ENCODE data around the gene PRR5. TPM values are rescaled to one million over a fixed set of nuclear protein-coding genes. Genes with fewer than 3 reads are reported as not detected.

Gene PRR5
- total RNA-seq, 1 donor from 2014 or later = 6.8 TPM

DNA sequence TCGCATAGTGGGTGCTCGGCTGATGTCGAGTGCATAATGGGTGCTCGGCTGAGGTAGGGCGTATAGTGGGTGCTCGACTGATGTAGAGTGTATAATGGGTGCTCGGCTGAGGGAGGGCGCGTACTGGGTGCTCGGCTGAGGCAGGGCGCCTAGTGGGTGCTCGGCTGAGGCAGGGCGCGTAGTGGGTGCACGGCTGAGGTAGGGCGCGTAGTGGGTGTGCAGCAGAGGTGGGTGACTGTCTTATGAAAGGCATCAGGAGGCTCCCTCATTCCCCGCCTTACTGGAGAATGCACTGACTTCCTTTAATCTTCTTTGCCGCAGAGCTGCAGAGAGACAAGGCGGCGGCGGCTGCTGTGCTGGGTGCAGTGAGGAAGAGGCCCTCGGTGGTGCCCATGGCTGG is 84.1 kb downstream of the PRR5 start:
- no peak for DNase-seq (ENCODE audit: low read depth in 2 of 2)

DNA sequence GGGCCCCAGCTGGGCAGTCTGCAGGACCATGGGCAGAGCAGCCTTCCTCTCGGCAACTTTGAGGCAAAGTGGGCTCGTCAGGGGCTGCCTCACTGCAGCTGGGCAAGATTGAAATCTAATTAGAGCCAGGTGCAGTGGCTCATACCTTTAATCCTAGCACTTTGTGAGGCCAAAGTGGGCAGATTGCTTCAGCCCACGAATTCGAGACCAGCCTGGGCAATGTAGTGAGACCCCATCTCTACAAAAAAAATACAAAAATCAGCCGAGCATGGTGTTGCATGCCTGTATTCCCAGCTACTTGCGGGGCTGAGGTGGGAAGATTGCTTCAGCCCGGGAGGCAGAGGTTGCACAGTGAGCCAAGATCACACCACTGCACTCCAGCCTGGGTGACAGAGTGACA is 84.6 kb downstream of the PRR5 start:
- no peak for DNase-seq (ENCODE audit: low read depth in 2 of 2)

Other genes starting within 250 kb of the PRR5 start
- 9.5 and 14.2 TPM in 2 replicates for gene RTL6, start 204.0 kb upstream of the PRR5 start, total RNA-seq
- gene ARHGAP8, start 50.4 kb downstream of the PRR5 start, total RNA-seq = under 0.01 TPM in 1 of 2 replicates, not detected in the other